GM23248 (cell line): ENCODE results near the gene DELE1.

Source experiments
- EZH2 ChIP-seq: fragments of 200-600 bp; sonication (generic); IDR thresholded peaks from 2 replicates; pipeline ENCODE4 v1.6.1; 2018; ENCODE audit warnings: antibody characterized with exemption, mild to moderate bottlenecking; ENCODE audit not compliant: insufficient read depth, poor library complexity, severe bottlenecking
- EZH2phosphoT487 ChIP-seq: fragments of 200-600 bp; sonication (generic); IDR thresholded peaks from 2 replicates; pipeline ENCODE4 v1.6.1; 2018; ENCODE audit warnings: antibody characterized with exemption, moderate library complexity, mild to moderate bottlenecking, low read depth; ENCODE audit not compliant: insufficient read depth

DNA sequence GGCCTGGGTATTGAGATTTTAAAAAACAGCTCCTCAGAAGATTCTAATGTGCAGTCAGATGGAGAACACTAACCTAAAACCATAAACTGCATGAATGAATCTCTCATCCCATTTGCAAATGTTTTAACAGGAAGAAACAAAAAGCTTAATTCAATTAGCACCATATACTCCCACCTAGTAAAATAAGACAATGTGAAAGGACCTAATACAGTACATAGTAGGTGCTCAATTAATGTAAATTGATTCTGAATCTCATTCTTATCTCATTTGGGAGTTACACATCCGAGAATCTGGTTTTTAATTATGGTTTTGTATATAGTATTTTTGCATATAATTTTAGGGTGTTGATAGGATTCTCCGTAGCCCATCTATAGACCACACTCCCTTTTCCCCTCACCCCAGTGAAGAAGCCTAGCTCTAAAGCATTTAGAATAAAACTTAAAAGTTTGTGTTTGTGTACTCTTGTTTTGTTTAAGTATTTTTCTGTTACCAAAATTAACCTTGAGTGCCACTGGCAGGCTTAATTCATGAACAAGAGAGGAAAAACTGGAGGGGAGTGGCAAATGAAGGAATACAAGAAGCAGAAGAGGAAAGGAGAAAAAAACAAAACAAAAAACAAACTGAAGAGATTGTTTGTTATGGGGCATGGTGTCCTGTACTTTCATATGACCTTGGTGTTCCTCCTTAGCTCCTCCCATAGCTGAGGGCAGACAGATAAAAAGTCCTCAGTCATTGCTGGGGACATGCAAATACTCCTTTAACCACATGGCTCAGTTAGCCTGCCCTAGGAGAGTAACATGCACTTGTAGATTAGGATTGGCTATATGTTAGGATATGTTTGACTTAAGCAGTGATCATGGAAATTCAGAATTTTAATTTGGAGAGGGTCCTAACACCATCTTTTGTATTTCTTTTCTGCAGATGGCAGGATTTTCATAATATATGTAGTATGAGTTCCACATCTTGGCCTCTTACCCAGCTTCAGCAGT is 46.4 kb downstream of the DELE1 start:
- no peak for TF ChIP-seq EZH2
- no peak for TF ChIP-seq EZH2phosphoT487
